A673 (cell line): ENCODE measurements around the gene SCMH1.

ENCODE experiments used
- EZH2 ChIP-seq: fragments of 200-600 bp; sonication (generic); IDR thresholded peaks from 2 replicates; pipeline ENCODE4 v1.6.1; 2017; ENCODE audit warnings: borderline replicate concordance, low read depth, mild to moderate bottlenecking, mixed read lengths, antibody characterized with exemption, low read length; ENCODE audit not compliant: poor library complexity, severe bottlenecking
- TF ChIP-seq, protein P1 (sequence below): fragments of 300-800, 200-600 bp; sonication (generic); conservative IDR thresholded peaks from 2 replicates; pipeline ENCODE4 v1.5.1; 2017; ENCODE audit warnings: low read depth, mild to moderate bottlenecking, antibody characterized with exemption, low read length, moderate library complexity, mixed read lengths

DNA sequence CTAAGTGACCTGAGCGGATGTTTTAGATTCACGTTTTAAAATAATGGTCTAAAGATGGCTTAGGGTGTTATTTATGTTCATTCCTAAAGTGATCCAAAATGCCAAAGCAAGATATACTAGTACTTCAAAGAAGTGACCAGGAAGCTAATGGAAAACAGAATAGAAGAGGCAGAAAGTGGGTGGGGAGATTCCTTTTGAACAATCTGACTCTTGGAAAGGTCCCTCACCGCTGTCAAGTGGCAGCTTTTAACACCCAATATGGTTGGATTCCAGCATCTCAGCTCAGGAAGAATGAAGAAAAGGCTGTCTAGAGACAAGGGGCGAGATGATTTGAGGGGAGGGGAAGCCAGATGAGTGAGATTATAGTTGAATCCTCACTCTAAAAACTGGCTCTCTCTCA is 90.3 kb downstream of the SCMH1 start:
- TF ChIP-seq, protein P1, sequence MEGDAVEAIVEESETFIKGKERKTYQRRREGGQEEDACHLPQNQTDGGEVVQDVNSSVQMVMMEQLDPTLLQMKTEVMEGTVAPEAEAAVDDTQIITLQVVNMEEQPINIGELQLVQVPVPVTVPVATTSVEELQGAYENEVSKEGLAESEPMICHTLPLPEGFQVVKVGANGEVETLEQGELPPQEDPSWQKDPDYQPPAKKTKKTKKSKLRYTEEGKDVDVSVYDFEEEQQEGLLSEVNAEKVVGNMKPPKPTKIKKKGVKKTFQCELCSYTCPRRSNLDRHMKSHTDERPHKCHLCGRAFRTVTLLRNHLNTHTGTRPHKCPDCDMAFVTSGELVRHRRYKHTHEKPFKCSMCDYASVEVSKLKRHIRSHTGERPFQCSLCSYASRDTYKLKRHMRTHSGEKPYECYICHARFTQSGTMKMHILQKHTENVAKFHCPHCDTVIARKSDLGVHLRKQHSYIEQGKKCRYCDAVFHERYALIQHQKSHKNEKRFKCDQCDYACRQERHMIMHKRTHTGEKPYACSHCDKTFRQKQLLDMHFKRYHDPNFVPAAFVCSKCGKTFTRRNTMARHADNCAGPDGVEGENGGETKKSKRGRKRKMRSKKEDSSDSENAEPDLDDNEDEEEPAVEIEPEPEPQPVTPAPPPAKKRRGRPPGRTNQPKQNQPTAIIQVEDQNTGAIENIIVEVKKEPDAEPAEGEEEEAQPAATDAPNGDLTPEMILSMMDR = no peak
- TF ChIP-seq EZH2 = no peak
